ENCODE results near the gene NDOR1.
A peak's percentile ranks its signal among the peaks of the same experiment; 100 is the strongest.
"Not testable (repeated sequence)": the region's sequence is repeated elsewhere in the genome, so short reads cannot be mapped to it uniquely, and the experiment has no call there.

NDOR1 gene

DNA sequence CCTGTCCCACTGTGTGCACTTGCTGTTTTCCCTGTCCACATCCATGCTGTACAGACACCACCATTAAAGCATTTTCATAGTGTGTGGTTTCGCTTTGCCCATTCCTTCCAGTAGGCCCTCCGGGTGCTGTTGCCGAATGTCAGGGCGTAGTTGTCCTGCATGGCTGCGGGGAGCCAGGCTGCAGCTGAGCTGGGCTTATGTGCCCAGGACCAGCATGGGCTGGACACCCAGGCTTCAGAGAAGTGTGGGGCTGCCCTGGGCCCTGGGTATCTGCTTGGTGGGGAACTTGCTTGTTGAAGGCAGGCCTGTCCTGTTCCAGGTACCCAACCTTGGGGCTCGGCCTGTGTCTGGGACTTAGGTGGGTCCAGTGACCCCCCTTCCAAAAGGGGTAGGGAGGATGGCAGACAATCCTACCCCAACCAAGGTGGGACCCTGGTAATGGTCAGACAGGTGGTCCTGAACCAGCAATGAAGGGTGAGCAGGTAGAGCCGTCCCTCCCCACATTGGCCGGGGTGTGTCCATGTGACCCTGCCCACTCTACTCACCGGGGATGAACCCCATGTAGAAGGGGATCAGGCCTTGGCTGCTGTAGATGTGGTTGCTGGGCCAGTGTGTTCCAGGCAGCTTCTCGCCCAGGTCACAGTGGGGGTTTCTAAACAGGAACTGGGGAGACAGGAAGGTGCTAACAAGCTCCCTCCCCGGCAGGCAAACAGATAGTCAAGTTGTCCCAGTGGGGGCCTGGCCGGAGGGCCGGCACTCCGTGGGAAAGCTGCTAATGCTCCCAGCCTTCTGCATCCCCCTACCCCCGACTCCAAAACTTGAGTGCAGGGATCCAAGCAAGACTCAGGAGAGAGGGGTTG is 38.4 kb downstream of the NDOR1 start:
- DNase-seq (ENCODE audit: low spot score), result no peak

DNA sequence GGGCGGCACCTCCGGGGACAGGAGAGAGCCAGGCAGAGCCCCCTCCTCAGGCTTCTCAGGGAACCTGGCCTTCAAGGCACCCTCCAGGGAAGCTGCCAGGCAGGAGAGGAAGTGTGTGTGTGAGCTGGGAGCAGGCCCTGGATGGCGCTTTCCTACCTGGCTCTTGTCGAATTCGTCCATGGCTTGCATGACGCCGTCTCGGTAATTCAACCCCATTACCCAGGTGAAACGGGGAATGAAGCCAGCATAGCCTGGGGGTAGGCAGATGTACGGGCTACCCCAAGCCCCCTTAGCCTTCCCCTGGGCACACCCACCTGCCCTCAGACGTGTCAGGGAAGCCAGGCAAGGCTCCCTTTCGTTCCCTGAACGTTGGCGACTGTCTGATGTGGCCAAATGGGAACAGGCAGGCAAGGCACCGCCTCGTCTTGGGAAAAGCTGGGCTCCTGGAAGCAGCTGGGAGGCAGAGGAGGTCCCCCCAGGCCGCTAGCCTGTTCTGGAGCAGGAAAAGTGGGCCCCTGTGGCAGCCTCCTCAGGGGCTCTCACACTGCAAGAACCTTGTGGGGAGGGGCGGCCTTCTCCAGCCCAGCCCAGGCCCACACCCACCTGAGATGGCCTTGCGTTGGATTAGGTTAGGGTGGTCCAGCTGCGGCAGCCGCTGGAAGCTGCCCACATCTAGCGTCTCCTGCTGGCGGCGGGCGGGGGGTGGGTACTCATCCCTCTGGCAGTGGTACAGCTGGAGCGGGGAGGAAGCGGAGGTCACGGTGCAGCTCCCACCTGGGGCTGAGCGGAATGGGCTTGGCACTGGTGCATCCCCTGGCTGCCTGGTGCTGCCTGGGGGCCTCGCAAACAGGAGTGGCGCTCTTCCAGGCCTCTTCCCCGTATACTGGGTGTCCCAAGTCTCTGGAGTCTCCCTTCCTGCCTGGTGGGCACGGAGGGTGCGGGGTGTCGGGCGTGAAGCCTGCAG is 39.3 kb downstream of the NDOR1 start:
- DNase-seq (ENCODE audit: low spot score), result no peak

DNA sequence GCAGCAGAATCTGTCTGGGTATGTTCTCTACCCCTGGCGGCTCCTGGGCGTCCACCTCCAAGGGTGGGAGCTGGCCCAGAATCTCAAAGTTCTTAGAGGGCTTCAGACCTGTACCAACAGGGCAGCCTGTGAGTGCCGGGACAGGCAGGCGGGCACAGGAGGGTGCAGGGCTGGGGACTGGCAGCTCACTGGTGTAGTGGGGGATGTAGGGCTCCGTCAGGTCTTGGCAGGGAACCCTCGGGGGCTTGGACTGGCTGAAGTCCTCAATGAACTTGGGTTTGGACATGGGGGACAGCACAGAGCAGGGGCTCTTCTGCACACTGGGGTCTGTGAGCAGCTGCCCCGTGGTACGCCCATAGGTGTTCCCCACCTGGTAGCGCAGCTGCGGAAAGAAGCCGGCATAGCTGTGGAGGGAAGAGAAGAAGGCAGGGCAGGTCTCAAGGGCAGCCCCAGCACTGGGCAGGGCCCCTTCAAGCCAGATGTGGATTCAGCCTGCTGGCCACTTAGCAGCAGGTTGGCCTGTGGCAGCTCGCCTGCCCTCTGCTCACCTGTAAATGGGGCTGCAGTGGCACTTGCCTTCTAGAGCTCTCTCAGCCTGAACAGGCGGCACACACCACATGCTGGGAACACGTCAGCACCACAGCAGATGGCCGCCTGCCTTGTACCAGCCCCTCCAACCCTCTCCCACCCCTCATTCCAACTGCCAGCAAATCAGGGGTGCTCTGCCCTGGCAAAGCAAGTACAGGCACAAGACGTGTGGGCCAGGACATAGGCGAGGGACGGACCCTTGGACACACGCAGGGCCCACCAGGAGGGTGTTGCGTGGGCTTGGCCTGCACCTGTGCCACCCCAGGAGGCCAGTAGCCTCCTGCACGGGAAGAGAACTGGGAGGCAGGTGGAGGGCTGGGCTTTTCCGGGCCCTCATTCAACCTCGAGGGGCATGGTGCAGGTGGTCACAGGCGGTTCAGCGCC is 40.2 kb downstream of the NDOR1 start:
- DNase-seq (ENCODE audit: low spot score), result no peak

DNA sequence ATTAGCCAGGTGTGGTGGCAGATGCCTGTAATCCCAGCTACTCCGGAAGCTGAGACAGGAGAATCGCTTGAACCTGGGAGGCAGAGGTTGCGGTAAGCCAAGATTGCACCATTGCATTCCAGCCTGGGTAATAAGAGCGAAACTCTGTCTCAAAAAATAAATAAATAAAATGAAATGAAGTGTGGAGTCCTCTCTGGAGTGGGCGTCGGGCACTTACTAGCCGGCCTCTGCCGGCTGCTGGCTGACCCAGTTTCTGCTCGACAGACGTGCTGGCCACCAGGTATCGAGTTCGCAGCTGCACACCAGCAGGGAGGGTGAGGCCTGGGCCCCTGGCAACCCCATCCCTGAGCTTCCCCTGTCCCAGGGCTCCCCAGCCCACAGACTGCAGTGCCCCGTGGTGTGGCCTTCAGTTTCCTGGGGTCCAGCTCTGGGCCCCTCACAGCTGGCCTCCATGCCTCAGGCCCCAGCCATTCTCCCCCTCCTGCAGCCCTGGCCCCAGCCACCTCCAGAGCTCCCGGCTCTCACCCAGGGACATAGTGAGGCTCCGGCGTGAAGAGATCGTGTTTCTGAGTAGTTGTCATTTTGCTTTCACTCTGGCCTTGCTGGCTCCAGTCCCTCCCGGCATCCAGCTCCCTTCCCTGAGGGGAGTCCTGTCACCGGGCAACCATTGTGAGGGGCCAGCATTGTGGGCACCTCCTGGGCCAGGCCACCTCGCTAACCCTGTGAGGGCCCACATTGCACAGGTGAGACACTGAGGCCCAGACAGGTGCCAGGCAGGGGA is 41.8 kb downstream of the NDOR1 start:
- no peak for DNase-seq (ENCODE audit: low spot score)

DNA sequence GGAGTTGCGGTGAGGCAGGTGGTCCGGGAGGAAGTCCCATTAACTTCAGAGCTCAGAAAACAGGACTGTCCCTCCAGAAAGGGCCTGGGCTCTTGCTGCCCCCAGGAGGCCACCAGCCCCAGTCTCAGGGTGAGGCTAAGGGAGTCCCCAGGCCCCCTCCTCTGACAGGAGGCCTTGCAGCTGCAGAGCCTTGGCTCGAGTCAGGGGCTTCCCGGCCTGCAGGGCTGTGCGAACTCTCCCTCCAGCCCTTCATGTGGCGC is 42.3 kb downstream of the NDOR1 start:
- DNase-seq (ENCODE audit: low spot score), result no peak

GRCh38 chr9:137250329-137251193 is 45.1 kb downstream of the NDOR1 start:
- DNase-seq (ENCODE audit: low spot score), result no peak

GRCh38 chr9:137251194-137251461 is 45.6 kb downstream of the NDOR1 start, which contains the start of gene STPG3:
Gene STPG3 (plus strand): TSS chr9:137251286. CDS start chr9:137251287, 1 bp downstream.
- DNase-seq (ENCODE audit: low spot score), result no peak

DNA sequence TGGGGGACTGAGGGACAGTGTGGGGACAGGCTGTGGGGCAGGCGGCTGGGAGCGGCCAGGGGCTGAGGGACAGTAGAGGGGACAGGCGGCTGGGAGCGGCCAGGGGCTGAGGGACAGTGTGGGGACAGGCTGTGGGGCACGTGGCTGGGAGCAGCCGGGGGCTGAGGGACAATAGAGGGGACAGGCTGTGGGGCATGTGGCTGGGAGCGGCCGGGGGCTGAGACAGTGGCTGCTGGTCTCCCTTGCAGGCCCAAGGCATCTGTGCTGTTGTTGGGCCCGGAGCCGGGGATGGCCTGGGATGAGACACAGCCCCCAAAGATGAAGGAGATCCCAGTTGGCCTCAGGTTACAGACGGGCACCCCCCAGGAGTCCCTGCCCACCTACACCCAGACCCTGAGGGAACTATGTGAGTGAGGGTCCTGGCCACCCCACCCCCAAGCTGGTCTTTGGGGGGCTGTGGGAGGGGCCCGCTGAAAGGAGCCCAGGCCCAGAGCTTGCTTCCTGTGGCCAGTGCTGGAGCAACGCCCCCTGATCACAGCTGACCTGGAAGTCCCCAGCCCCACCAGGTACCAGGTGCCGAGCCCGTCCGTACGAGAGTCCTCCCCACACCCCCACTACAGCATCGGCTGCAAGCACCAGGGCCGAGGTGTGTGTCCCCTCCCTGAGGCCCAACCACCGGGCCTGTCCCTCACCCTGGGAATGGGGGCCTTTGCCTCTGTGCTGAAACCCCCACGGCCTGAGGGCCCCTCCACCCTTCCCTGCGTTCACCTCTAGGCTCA is 46.2 kb downstream of the NDOR1 start:
- no peak for DNase-seq (ENCODE audit: low spot score)

DNA sequence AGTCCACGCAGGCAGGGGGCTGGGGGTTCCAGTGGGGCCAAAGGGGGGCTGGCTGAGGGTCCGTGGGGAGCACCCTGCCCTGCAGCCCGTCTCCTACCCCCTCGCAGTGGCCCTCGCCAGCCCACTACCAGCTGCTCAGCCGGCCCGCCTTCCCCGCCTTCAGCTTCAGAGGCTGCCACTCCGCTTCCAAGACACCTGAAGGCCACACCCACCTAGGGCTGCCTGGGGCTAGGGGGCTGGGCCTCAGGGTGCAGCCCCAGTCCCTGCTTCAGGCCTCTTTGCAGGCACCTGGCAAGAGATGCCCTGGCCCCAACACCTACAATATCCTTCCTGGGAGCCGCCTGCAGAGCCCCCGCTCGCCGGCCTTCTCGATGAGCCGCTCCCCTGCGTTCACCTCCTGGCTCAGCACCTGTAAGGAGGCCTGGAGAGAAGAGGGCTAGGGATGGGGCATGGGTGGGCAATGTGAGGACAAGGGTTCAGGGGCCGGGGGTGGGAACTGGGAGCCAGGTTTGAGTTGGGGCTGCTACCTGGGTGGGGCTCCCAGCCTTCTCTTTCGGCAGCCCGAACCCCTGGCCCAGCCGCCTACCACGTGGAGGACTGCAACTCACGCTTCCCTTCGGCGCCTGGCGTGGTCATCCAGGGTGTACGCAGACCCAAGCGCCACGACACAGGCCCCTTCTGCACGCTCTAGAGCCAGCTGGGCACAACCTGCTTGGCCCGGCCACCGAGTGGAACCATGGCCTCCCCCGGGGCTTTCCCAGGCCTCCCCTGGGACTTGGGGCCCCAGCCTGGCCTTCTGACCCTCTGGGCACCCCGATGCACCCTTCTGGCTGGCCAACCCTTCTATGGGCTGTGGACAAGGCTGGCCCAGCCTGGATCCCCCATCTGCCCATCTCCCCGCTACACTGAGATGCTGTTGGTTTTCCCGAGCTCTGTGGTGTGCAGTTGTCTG is 47.3 kb downstream of the NDOR1 start:
- no peak for DNase-seq (ENCODE audit: low spot score)

GRCh38 chr9:137253717-137254623 is 48.5 kb downstream of the NDOR1 start:
- no peak for DNase-seq (ENCODE audit: low spot score)

DNA sequence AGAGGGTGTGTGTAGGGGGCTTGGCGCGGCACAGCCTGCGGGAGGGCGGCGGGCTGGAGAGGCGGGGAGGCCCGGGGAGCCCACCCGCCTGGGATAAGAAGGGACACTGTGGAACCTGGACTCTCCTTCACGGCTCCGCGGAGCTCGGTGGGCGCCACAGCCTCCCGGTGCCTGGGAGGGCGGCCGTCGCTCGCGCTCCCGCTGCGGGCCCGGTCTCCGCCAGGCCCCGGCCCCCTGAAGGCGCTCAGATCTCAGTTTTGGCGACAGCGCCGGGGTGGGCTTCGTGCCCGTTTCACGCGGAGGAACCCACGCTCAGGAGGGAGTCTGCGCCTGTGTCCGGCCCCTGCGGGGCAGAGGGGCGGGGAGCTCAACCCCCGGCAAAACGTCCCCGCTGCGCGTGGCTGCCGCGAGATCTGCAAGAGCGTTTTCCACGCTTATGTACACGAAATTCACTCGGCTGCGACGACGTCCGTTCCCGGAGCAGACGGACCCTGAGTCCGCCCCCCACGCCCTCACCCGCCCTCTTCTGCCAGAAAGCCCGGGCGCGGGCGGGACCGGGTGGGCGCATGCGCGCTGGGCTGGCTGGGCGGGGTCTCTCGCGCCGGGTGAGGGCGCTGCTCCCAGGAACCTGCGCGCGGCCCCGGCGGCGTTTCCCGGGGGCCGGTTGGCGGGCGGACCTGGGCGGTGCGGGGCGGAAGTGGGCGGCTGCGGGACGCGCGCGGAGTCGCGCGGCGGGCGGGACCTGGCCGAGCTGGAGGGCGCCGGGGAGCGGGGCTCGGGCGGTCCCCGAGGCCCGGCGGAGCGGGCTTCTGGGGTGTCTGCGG is 49.3 kb downstream of the NDOR1 start, which contains the start of gene NELFB:
Gene NELFB, plus strand, starts transcription at position 704 of the 824 bp plus-strand sequence.
- peak; percentile 91 for DNase-seq (ENCODE audit: low spot score)

DNA sequence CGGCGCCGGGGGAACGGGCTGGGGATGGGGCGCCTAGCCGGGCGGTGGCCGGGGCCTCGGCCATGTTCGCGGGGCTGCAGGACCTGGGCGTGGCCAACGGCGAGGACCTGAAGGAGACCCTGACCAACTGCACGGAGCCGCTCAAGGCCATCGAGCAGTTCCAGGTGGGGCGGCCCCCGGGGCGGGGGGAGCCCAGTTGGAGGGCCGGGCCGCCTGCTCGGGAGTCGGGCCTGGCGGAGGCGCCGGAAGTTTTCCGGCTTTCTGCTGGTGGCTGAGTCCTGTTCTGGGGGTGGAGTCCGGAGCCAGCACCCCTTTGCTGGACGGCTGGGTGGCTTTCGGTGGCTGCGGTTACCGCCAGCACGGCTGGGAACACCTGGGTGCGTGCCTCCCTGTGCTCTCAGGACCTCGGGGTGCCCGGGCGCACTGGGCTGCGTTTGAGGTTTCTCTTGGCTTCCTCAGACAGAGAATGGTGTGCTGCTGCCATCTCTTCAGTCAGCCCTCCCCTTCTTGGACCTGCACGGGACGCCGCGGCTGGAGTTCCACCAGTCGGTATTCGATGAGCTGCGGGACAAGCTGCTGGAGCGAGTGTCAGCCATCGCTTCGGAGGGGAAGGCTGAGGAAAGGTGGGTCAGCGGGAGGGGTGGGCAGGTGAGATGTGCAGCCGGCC is 50.1 kb downstream of the NDOR1 start:
- no peak for DNase-seq (ENCODE audit: low spot score)

- DNase-seq (ENCODE audit: low spot score), result no peak
These were observed 50.9 kb downstream of the NDOR1 start for GRCh38 chr9:137256362-137256761.

GRCh38 chr9:137256856-137257255 is 51.4 kb downstream of the NDOR1 start:
- DNase-seq (ENCODE audit: low spot score), result no peak

- not testable (repeated sequence) for DNase-seq (ENCODE audit: low spot score)
These were observed 56.8 kb downstream of the NDOR1 start for GRCh38 chr9:137262173-137262908.
